ENCODE results near the gene GORASP1.

- no peak for TF ChIP-seq POLR2A (IDR thresholded peaks at IDR 0.05; ENCODE audit: low read length)
- TF ChIP-seq GATA1 (IDR thresholded peaks at IDR 0.05; ENCODE audit: low read depth, low read length): no peak
These were observed 22.6 kb upstream of the GORASP1 start for GRCh38 chr3:39130026-39130425.
